CD4-positive, alpha-beta T cell treated with Interleukin-21 for 1 hour (primary cell): Measurements from ENCODE around the gene CYP39A1.

Source experiments
- DNase-seq: peaks from one replicate; pipeline ENCODE4 v3.0.0-alpha.2; 2020

Gene CYP39A1

GRCh38 chr6:46586906-46587305, 65.7 kb downstream of the CYP39A1 start:
- no peak for DNase-seq

- DNase-seq = no peak
Measured at GRCh38 chr6:46584586-46584985, 68.0 kb downstream of the CYP39A1 start.

- DNase-seq = no peak
Measured at GRCh38 chr6:46583721-46584120, 68.9 kb downstream of the CYP39A1 start.

GRCh38 chr6:46583081-46583480, 69.5 kb downstream of the CYP39A1 start:
- DNase-seq = no peak

GRCh38 chr6:46581459-46582177, 71.0 kb downstream of the CYP39A1 start:
- no peak for DNase-seq

- DNase-seq = no peak
Measured at GRCh38 chr6:46575530-46575929, 77.1 kb downstream of the CYP39A1 start.

- no peak for DNase-seq
Measured at GRCh38 chr6:46573140-46573539, 79.5 kb downstream of the CYP39A1 start.

- DNase-seq = no peak
Measured at GRCh38 chr6:46565531-46565930, 87.1 kb downstream of the CYP39A1 start.

GRCh38 chr6:46563924-46564323, 88.7 kb downstream of the CYP39A1 start:
- no peak for DNase-seq

GRCh38 chr6:46556053-46556452, 96.6 kb downstream of the CYP39A1 start:
- no peak for DNase-seq

- DNase-seq = no peak
Measured at GRCh38 chr6:46555129-46555528, 97.5 kb downstream of the CYP39A1 start.

- DNase-seq = no peak
Measured at GRCh38 chr6:46549155-46549554, 103.5 kb downstream of the CYP39A1 start.

GRCh38 chr6:46541556-46541955, 111.1 kb downstream of the CYP39A1 start:
- no peak for DNase-seq

- no peak for DNase-seq
Measured at GRCh38 chr6:46539866-46540265, 112.8 kb downstream of the CYP39A1 start.

GRCh38 chr6:46538800-46539480, 113.7 kb downstream of the CYP39A1 start:
- DNase-seq = no peak

GRCh38 chr6:46530896-46531295, 121.7 kb downstream of the CYP39A1 start:
- DNase-seq = no peak

- no peak for DNase-seq
Measured at GRCh38 chr6:46528961-46529750, 123.5 kb downstream of the CYP39A1 start.

GRCh38 chr6:46526607-46527006, 126.0 kb downstream of the CYP39A1 start:
- no peak for DNase-seq

GRCh38 chr6:46525583-46525982, 127.0 kb downstream of the CYP39A1 start:
- DNase-seq = no peak

GRCh38 chr6:46521464-46521971, 131.1 kb downstream of the CYP39A1 start:
- DNase-seq = no peak

GRCh38 chr6:46517202-46517601, 135.4 kb downstream of the CYP39A1 start:
- no peak for DNase-seq

GRCh38 chr6:46513533-46513932, 139.1 kb downstream of the CYP39A1 start:
- DNase-seq = no peak

GRCh38 chr6:46511320-46511719, 141.3 kb downstream of the CYP39A1 start:
- no peak for DNase-seq

- DNase-seq = no peak
Measured at GRCh38 chr6:46510651-46511050, 142.0 kb downstream of the CYP39A1 start.
